ENCODE data around the gene SUPT20H. TPM values are rescaled to one million over a fixed set of nuclear protein-coding genes. Genes with fewer than 3 reads are reported as not detected.

Gene SUPT20H
- total and polyA plus RNA-seq, 2 of the 13 experiments (the other 11 are each of a cell fraction or from before 2014, with no cell fraction given) = 35.0 to 63.6 TPM

DNA sequence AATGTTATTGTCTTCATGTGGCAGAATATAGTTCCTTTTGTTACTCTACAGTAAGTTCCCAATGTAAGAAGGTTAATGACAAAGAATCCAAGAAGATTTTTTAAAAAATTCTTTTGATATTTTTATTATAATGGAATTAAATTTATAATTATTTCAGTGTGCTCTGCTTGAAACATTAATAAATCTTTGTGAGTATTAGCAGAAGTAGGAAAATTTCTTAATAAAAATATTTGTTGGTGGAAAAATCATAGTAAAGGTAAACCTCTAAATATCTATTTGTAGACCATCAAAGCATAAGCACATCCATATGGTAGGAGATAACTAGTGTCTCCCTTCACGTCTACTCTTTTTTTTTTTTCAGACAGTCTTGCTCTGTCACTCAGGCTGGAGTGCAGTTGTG is 41.7 kb upstream of the SUPT20H start (continued):
- TF ChIP-seq, protein P1, sequence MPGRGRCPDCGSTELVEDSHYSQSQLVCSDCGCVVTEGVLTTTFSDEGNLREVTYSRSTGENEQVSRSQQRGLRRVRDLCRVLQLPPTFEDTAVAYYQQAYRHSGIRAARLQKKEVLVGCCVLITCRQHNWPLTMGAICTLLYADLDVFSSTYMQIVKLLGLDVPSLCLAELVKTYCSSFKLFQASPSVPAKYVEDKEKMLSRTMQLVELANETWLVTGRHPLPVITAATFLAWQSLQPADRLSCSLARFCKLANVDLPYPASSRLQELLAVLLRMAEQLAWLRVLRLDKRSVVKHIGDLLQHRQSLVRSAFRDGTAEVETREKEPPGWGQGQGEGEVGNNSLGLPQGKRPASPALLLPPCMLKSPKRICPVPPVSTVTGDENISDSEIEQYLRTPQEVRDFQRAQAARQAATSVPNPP (CRISPR knock-in tag; IDR thresholded peaks at IDR 0.05) = no peak

DNA sequence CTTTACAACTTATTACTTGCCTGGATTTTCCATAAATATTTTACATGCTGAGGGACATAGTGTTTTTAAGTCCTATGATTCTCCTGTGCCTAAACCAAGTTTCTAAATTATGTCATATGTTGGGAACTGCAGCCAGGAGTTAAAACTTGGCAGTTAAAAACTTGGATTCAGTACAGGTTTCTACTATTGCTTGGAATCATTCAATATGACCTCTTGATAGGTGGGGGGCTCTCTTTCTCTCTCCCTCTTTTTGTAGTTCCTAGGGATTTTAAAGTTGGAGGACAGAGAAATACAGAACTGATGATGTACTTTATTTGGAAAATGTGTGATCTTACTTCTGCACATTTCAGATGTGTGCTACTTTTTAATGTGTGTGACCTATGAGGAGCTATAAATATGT is 41.2 kb upstream of the SUPT20H start:
- no peaks in the 10 kb centered on the region for H3K9me3 ChIP-seq (ENCODE audit: low read length)
- H3K79me2 ChIP-seq (ENCODE audit: insufficient read depth, low read length) = no peaks in the 10 kb centered on the region
- no TSS peak for BruUV-seq (replicated peaks)
- TF ChIP-seq, protein P2, sequence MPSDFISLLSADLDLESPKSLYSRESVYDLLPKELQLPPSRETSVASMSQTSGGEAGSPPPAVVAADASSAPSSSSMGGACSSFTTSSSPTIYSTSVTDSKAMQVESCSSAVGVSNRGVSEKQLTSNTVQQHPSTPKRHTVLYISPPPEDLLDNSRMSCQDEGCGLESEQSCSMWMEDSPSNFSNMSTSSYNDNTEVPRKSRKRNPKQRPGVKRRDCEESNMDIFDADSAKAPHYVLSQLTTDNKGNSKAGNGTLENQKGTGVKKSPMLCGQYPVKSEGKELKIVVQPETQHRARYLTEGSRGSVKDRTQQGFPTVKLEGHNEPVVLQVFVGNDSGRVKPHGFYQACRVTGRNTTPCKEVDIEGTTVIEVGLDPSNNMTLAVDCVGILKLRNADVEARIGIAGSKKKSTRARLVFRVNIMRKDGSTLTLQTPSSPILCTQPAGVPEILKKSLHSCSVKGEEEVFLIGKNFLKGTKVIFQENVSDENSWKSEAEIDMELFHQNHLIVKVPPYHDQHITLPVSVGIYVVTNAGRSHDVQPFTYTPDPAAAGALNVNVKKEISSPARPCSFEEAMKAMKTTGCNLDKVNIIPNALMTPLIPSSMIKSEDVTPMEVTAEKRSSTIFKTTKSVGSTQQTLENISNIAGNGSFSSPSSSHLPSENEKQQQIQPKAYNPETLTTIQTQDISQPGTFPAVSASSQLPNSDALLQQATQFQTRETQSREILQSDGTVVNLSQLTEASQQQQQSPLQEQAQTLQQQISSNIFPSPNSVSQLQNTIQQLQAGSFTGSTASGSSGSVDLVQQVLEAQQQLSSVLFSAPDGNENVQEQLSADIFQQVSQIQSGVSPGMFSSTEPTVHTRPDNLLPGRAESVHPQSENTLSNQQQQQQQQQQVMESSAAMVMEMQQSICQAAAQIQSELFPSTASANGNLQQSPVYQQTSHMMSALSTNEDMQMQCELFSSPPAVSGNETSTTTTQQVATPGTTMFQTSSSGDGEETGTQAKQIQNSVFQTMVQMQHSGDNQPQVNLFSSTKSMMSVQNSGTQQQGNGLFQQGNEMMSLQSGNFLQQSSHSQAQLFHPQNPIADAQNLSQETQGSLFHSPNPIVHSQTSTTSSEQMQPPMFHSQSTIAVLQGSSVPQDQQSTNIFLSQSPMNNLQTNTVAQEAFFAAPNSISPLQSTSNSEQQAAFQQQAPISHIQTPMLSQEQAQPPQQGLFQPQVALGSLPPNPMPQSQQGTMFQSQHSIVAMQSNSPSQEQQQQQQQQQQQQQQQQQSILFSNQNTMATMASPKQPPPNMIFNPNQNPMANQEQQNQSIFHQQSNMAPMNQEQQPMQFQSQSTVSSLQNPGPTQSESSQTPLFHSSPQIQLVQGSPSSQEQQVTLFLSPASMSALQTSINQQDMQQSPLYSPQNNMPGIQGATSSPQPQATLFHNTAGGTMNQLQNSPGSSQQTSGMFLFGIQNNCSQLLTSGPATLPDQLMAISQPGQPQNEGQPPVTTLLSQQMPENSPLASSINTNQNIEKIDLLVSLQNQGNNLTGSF (CRISPR knock-in tag; IDR thresholded peaks at IDR 0.05) = no peak
- no peak for TF ChIP-seq ARNT (IDR thresholded peaks at IDR 0.05)
- TF ChIP-seq RNF2 (conservative IDR thresholded peaks at IDR 0.05; ENCODE audit: low read depth) = no peak
- TF ChIP-seq TCF7L2 (IDR thresholded peaks at IDR 0.05; ENCODE audit: low read depth, low read length) = no peak
- TF ChIP-seq, protein P3, sequence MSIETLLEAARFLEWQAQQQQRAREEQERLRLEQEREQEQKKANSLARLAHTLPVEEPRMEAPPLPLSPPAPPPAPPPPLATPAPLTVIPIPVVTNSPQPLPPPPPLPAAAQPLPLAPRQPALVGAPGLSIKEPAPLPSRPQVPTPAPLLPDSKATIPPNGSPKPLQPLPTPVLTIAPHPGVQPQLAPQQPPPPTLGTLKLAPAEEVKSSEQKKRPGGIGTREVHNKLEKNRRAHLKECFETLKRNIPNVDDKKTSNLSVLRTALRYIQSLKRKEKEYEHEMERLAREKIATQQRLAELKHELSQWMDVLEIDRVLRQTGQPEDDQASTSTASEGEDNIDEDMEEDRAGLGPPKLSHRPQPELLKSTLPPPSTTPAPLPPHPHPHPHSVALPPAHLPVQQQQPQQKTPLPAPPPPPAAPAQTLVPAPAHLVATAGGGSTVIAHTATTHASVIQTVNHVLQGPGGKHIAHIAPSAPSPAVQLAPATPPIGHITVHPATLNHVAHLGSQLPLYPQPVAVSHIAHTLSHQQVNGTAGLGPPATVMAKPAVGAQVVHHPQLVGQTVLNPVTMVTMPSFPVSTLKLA (IDR thresholded peaks at IDR 0.05) = no peak
- H3K4me3 ChIP-seq (replicated peaks in 1 of 3; ENCODE audit: insufficient read depth in 1 of 3, low read depth in 2 of 3, low read length in 3 of 3) = no peak overlapping the region
- no peaks in the 10 kb centered on the region for H4K20me1 ChIP-seq (ENCODE audit: insufficient read depth, low read length)
- H3K36me3 ChIP-seq (replicated peaks in 1 of 2; ENCODE audit: control insufficient read depth in 1 of 2, insufficient read depth in 2 of 2, low read length in 2 of 2) = no peaks in the 10 kb centered on the region
- no peak overlapping the region for H3K27ac ChIP-seq (ENCODE audit: extremely low read length, insufficient read depth, low read length)
- intact Hi-C loops (cut with micrococcal nuclease; ENCODE audit: unreplicated experiment) = no loop called here
- ChIA-PET CTCF (ENCODE audit: low intra/inter-chr PET ratio, low total read pairs) (no interaction called here), POLR2A (no interaction called here)
- no peak overlapping the region for H2AFZ ChIP-seq (ENCODE audit: low read length)
- ATAC-seq (no peak), DNase-seq (ENCODE audit: low spot score) (no peak), FAIRE-seq (no peak)
- H3K9ac ChIP-seq (ENCODE audit: insufficient read depth, low read depth, low read length) = no peak overlapping the region
- in situ Hi-C loops (cut with HindIII; ENCODE audit: extremely low pct_ligation_motif_present, low pct_unique_long_range_greater_than_20kb) = loop anchor here (10.0 kb wide), 1 partner anchor 504 kb away; no protein-coding TSS in a partner anchor
- H3K4me2 ChIP-seq (ENCODE audit: low read depth, low read length) = no peak overlapping the region
- H3K27me3 ChIP-seq (ENCODE audit: control insufficient read depth in 1 of 2, insufficient read depth in 2 of 2, low read length in 2 of 2) = peaks cover 0 to 2% of the 10 kb centered on the region in 2 experiments; a peak in 3 of 5 replicates
- H3K4me1 ChIP-seq (ENCODE audit: insufficient read depth, low read length) = no peaks in the 10 kb centered on the region
